GM23338 (cell line): ENCODE data around the gene TGIF2. TPM values are rescaled to one million over a fixed set of nuclear protein-coding genes. Genes with fewer than 3 reads are reported as not detected.
"Not testable (repeated sequence)": the region's sequence is repeated elsewhere in the genome, so short reads cannot be mapped to it uniquely, and the experiment has no call there.

Experiments used
- ATAC-seq: fragments of 200-7000 bp; cut with Tn5 transposase; 3 replicates; pipeline ENCODE4 v1.9.1; 2020
- DNase-seq: peaks from one replicate; pipeline ENCODE4 v3.0.0-alpha.2; 2015; ENCODE audit warnings: low spot score
- H2AFZ ChIP-seq: fragments of 200-600 bp; sonication (generic); 2 replicates; pipeline ENCODE4 v1.8.0; 2016; ENCODE audit warnings: antibody characterized with exemption, mild to moderate bottlenecking, moderate library complexity
- H3F3A ChIP-seq: fragments of 200-600 bp; sonication (generic); replicated peaks from 2 replicates; pipeline ENCODE4 v1.8.0; 2017; ENCODE audit warnings: antibody characterized with exemption, mixed run types, low read depth
- H3K27ac ChIP-seq: fragments of 200-600 bp; sonication (generic); 2 replicates; pipeline ENCODE4 v1.6.1; 2016; ENCODE audit warnings: low read depth
- H3K27me3 ChIP-seq: fragments of 200-600 bp; sonication (generic); 2 replicates; pipeline ENCODE4 v1.8.0; 2016; ENCODE audit warnings: mild to moderate bottlenecking, mixed run types, moderate library complexity; ENCODE audit not compliant: insufficient read depth
- H3K36me3 ChIP-seq: fragments of 200-600 bp; sonication (generic); 2 replicates; pipeline ENCODE4 v1.8.0; 2016; ENCODE audit warnings: mild to moderate bottlenecking; ENCODE audit not compliant: insufficient read depth
- H3K4me1 ChIP-seq: fragments of 200-600 bp; sonication (generic); 2 replicates; pipeline ENCODE4 v1.8.0; 2016; ENCODE audit warnings: mild to moderate bottlenecking, moderate library complexity; ENCODE audit not compliant: insufficient read depth
- H3K4me2 ChIP-seq: fragments of 200-600 bp; sonication (generic); 2 replicates; pipeline ENCODE4 v1.7.1; 2017; ENCODE audit warnings: mixed run types
- H3K4me3 ChIP-seq: fragments of 200-600 bp; sonication (generic); 2 replicates; pipeline ENCODE4 v1.6.1; 2016; ENCODE audit warnings: mixed run types
- H3K79me2 ChIP-seq: fragments of 200-600 bp; sonication (generic); replicated peaks from 2 replicates; pipeline ENCODE4 v1.8.0; 2017; ENCODE audit warnings: mild to moderate bottlenecking; ENCODE audit not compliant: insufficient read depth
- H3K9me2 ChIP-seq: fragments of 200-600 bp; sonication (generic); 2 replicates; pipeline ENCODE4 v1.8.0; 2017; ENCODE audit not compliant: insufficient read depth
- H4K20me1 ChIP-seq: fragments of 200-600 bp; sonication (generic); replicated peaks from 2 replicates; pipeline ENCODE4 v1.8.0; 2017; ENCODE audit warnings: mild to moderate bottlenecking; ENCODE audit not compliant: insufficient read depth
- H3K27ac Mint-ChIP-seq: 2 replicates; pipeline ENCODE4 v1.8.0; 2020; ENCODE audit warnings: inconsistent platforms, mild to moderate bottlenecking, moderate library complexity, mixed read lengths
- H3K27me3 Mint-ChIP-seq: 3 replicates; pipeline ENCODE4 v1.8.0; 2022; ENCODE audit warnings: low read depth, mild to moderate bottlenecking, moderate library complexity, mixed read lengths, inconsistent platforms; ENCODE audit not compliant: insufficient read depth, poor library complexity
- H3K36me3 Mint-ChIP-seq: 3 replicates; pipeline ENCODE4 v1.8.0; 2021; ENCODE audit warnings: low read depth, mild to moderate bottlenecking, inconsistent platforms, moderate library complexity, mixed read lengths
- H3K4me1 Mint-ChIP-seq: 3 replicates; pipeline ENCODE4 v1.8.0; 2020; ENCODE audit warnings: mild to moderate bottlenecking, inconsistent platforms, mixed read lengths
- H3K4me3 Mint-ChIP-seq: 3 replicates; pipeline ENCODE4 v1.8.0; 2021; ENCODE audit warnings: moderate library complexity, mild to moderate bottlenecking, inconsistent platforms, mixed read lengths
- H3K9me3 Mint-ChIP-seq: 3 replicates; pipeline ENCODE4 v1.8.0; 2020; ENCODE audit warnings: moderate library complexity, mild to moderate bottlenecking, inconsistent platforms, mixed read lengths
- CREB1 ChIP-seq: fragments of 250-450 bp; sonication (Bioruptor Pico); IDR thresholded peaks from 2 replicates; pipeline ENCODE4 v1.5.0; 2020; ENCODE audit warnings: low read depth, mild to moderate bottlenecking, moderate library complexity
- EZH2phosphoT487 ChIP-seq: fragments of 200-600 bp; sonication (generic); IDR thresholded peaks from one replicate; pipeline ENCODE4 v1.8.1; 2018; ENCODE audit warnings: antibody characterized with exemption; ENCODE audit not compliant: unreplicated experiment
- STAT1 ChIP-seq: IDR thresholded peaks from one replicate; pipeline ENCODE4 v1.6.1; 2016; ENCODE audit warnings: antibody characterized with exemption; ENCODE audit not compliant: unreplicated experiment
- polyA plus RNA-seq: library from polyadenylated mRNA; unstranded; fragments of >200 nt; fragmentation: Nextera tagmentation; extraction: Ambion mirVana; gene quantifications from 2 replicates; pipeline ENCODE4 v1.2.1, GENCODE V29; 2016
- total RNA-seq: library from RNA; depleted of rRNA; stranded (reverse); fragments of >200 nt; shearing (Covaris generic); gene quantifications from 2 replicates; pipeline ENCODE4 v1.2.3, GENCODE V29; 2014
- TF ChIP-seq, protein P1 (sequence below): fragments of 250-450 bp; sonication (Bioruptor Pico); IDR thresholded peaks from 2 replicates; pipeline ENCODE4 v1.5.0; 2020; ENCODE audit warnings: mild to moderate bottlenecking, moderate library complexity
- TF ChIP-seq, protein P2 (sequence below): IDR thresholded peaks from 2 replicates; pipeline ENCODE4 v1.6.1; 2016; ENCODE audit warnings: antibody characterized with exemption
- TF ChIP-seq, protein P3 (sequence below): IDR thresholded peaks from one replicate; pipeline ENCODE4 v1.6.1; 2018; ENCODE audit warnings: antibody characterized with exemption; ENCODE audit not compliant: unreplicated experiment

TGIF2 gene
- total and polyA plus RNA-seq, 2 experiments from 2014 or later, result 47.6 to 63.2 TPM

DNA sequence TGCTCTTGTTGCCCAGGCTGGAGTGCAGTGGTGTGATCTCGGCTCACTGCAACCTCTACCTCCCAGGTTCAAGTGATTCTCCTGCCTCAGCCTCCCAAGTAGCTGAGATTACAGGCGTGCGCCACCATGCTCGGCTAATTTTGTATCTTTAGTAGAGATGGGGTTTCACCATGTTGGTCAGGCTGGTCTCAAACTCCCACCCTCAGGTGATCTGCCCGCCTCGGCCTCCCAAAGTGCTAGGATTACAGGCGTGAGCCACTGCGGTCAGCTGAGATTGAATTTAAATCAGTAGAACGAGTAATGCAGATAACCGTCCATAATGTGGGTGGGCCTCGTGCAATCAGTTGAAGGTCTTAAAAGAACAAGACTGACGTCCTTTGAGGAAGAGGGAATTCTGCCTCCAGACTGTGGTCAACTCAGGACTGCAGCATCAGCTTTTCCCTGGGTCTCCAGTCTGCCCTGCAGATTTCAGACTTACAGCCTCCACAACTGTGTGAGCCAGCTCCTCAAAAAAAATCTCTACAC is 65.5 kb downstream of the TGIF2 start:
- not testable (repeated sequence) for DNase-seq, H3K4me2 ChIP-seq, H3K4me3 ChIP-seq, H2AFZ ChIP-seq, H3K4me1 ChIP-seq, H3K4me3 Mint-ChIP-seq, H3K27me3 ChIP-seq, H4K20me1 ChIP-seq, H3F3A ChIP-seq, H3K9me3 Mint-ChIP-seq, H3K36me3 Mint-ChIP-seq, H3K36me3 ChIP-seq, H3K9me2 ChIP-seq, H3K4me1 Mint-ChIP-seq, H3K79me2 ChIP-seq, H3K27me3 Mint-ChIP-seq, H3K27ac ChIP-seq, ATAC-seq, H3K27ac Mint-ChIP-seq

DNA sequence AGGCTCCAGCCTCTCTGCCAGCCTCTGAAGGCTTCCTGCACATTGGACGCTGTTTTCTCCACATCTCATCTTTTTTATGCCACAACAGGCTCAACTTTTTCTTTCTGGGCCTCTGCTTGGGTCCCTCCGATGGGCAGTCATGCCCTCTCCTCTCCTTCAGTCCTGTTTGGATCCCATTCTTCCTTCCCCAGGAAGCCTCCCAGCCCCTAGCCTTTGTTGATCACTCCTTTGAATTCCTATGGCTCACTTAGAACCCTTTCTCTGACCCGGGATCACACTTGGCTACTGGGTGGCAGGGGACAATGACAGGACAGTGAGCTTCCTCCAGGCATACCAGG is 68.1 kb downstream of the TGIF2 start:
- no peak overlapping the region for H3K27ac Mint-ChIP-seq
- Histone ChIP-seq H3K27ac (no peak overlapping the region), H3K4me2 (no peak overlapping the region), H3K27me3 (no peaks in the 10 kb centered on the region), H3K79me2 (no peaks in the 10 kb centered on the region), H3F3A (no peaks in the 10 kb centered on the region; the same call in 1 of the 2 replicates), H2AFZ (no peak overlapping the region), H3K9me2 (no peaks in the 10 kb centered on the region), H3K4me1 (peaks cover 10% of the 10 kb centered on the region), H3K4me3 (no peak overlapping the region), H4K20me1 (no peaks in the 10 kb centered on the region), H3K36me3 (no peaks in the 10 kb centered on the region)
- DNase-seq, result no peak
- peaks cover 19% of the 10 kb centered on the region for H3K4me1 Mint-ChIP-seq
- H3K36me3 Mint-ChIP-seq, result no peaks in the 10 kb centered on the region
- no peaks in the 10 kb centered on the region for H3K9me3 Mint-ChIP-seq
- H3K27me3 Mint-ChIP-seq, result peaks cover 15% of the 10 kb centered on the region
- H3K4me3 Mint-ChIP-seq, result no peak overlapping the region
- ATAC-seq, result no peak
- TF ChIP-seq, protein P1, sequence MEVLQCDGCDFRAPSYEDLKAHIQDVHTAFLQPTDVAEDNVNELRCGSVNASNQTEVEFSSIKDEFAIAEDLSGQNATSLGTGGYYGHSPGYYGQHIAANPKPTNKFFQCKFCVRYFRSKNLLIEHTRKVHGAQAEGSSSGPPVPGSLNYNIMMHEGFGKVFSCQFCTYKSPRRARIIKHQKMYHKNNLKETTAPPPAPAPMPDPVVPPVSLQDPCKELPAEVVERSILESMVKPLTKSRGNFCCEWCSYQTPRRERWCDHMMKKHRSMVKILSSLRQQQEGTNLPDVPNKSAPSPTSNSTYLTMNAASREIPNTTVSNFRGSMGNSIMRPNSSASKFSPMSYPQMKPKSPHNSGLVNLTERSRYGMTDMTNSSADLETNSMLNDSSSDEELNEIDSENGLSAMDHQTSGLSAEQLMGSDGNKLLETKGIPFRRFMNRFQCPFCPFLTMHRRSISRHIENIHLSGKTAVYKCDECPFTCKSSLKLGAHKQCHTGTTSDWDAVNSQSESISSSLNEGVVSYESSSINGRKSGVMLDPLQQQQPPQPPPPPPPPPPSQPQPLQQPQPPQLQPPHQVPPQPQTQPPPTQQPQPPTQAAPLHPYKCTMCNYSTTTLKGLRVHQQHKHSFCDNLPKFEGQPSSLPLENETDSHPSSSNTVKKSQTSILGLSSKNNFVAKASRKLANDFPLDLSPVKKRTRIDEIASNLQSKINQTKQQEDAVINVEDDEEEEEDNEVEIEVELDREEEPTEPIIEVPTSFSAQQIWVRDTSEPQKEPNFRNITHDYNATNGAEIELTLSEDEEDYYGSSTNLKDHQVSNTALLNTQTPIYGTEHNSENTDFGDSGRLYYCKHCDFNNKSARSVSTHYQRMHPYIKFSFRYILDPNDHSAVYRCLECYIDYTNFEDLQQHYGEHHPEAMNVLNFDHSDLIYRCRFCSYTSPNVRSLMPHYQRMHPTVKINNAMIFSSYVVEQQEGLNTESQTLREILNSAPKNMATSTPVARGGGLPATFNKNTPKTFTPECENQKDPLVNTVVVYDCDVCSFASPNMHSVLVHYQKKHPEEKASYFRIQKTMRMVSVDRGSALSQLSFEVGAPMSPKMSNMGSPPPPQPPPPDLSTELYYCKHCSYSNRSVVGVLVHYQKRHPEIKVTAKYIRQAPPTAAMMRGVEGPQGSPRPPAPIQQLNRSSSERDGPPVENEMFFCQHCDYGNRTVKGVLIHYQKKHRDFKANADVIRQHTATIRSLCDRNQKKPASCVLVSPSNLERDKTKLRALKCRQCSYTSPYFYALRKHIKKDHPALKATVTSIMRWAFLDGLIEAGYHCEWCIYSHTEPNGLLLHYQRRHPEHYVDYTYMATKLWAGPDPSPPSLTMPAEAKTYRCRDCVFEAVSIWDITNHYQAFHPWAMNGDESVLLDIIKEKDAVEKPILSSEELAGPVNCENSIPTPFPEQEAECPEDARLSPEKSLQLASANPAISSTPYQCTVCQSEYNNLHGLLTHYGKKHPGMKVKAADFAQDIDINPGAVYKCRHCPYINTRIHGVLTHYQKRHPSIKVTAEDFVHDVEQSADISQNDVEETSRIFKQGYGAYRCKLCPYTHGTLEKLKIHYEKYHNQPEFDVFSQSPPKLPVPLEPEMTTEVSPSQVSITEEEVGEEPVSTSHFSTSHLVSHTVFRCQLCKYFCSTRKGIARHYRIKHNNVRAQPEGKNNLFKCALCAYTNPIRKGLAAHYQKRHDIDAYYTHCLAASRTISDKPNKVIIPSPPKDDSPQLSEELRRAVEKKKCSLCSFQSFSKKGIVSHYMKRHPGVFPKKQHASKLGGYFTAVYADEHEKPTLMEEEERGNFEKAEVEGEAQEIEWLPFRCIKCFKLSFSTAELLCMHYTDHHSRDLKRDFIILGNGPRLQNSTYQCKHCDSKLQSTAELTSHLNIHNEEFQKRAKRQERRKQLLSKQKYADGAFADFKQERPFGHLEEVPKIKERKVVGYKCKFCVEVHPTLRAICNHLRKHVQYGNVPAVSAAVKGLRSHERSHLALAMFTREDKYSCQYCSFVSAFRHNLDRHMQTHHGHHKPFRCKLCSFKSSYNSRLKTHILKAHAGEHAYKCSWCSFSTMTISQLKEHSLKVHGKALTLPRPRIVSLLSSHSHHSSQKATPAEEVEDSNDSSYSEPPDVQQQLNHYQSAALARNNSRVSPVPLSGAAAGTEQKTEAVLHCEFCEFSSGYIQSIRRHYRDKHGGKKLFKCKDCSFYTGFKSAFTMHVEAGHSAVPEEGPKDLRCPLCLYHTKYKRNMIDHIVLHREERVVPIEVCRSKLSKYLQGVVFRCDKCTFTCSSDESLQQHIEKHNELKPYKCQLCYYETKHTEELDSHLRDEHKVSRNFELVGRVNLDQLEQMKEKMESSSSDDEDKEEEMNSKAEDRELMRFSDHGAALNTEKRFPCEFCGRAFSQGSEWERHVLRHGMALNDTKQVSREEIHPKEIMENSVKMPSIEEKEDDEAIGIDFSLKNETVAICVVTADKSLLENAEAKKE (CRISPR knock-in tag), result no peak
- TF ChIP-seq CREB1 (CRISPR knock-in tag), result no peak
- TF ChIP-seq EZH2phosphoT487, result no peak
- TF ChIP-seq STAT1, result no peak
- TF ChIP-seq, protein P2, sequence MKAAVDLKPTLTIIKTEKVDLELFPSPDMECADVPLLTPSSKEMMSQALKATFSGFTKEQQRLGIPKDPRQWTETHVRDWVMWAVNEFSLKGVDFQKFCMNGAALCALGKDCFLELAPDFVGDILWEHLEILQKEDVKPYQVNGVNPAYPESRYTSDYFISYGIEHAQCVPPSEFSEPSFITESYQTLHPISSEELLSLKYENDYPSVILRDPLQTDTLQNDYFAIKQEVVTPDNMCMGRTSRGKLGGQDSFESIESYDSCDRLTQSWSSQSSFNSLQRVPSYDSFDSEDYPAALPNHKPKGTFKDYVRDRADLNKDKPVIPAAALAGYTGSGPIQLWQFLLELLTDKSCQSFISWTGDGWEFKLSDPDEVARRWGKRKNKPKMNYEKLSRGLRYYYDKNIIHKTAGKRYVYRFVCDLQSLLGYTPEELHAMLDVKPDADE, result no peak
- TF ChIP-seq, protein P3, sequence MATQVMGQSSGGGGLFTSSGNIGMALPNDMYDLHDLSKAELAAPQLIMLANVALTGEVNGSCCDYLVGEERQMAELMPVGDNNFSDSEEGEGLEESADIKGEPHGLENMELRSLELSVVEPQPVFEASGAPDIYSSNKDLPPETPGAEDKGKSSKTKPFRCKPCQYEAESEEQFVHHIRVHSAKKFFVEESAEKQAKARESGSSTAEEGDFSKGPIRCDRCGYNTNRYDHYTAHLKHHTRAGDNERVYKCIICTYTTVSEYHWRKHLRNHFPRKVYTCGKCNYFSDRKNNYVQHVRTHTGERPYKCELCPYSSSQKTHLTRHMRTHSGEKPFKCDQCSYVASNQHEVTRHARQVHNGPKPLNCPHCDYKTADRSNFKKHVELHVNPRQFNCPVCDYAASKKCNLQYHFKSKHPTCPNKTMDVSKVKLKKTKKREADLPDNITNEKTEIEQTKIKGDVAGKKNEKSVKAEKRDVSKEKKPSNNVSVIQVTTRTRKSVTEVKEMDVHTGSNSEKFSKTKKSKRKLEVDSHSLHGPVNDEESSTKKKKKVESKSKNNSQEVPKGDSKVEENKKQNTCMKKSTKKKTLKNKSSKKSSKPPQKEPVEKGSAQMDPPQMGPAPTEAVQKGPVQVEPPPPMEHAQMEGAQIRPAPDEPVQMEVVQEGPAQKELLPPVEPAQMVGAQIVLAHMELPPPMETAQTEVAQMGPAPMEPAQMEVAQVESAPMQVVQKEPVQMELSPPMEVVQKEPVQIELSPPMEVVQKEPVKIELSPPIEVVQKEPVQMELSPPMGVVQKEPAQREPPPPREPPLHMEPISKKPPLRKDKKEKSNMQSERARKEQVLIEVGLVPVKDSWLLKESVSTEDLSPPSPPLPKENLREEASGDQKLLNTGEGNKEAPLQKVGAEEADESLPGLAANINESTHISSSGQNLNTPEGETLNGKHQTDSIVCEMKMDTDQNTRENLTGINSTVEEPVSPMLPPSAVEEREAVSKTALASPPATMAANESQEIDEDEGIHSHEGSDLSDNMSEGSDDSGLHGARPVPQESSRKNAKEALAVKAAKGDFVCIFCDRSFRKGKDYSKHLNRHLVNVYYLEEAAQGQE, result no peak
